ENCODE data around the gene KRTAP4-1. TPM values are rescaled to one million over a fixed set of nuclear protein-coding genes. Genes with fewer than 3 reads are reported as not detected.
"Not testable (repeated sequence)": the region's sequence is repeated elsewhere in the genome, so short reads cannot be mapped to it uniquely, and the experiment has no call there.

KRTAP4-1 gene
- polyA plus RNA-seq, result not detected

- peaks cover 7% of the 10 kb centered on the region for H3K27me3 Mint-ChIP-seq
- no peaks in the 10 kb centered on the region for H3K36me3 Mint-ChIP-seq
- no peaks in the 10 kb centered on the region for H3K4me1 Mint-ChIP-seq
- no peak within 1 kb of the TSS for H3K27ac Mint-ChIP-seq
- peak within 1 kb of the TSS in 1 of 4 donors; percentile 51 for H3K4me3 Mint-ChIP-seq
- H3K9me3 Mint-ChIP-seq, result no peaks in the 10 kb centered on the region
These were observed at the start of gene KRTAP4-1 for GRCh38 chr17:41184480-41184961. KRTAP4-1 (minus strand) TSS chr17:41184911; CDS start chr17:41184854, 57 bp downstream.

GRCh38 chr17:41232399-41233105 is 47.8 kb upstream of the KRTAP4-1 start, which contains the start of gene KRTAP9-3:
KRTAP9-3 (plus strand) TSS chr17:41232449; CDS start chr17:41232502, 53 bp downstream.
- H3K4me3 Mint-ChIP-seq, H3K9me3 Mint-ChIP-seq, H3K36me3 Mint-ChIP-seq, H3K4me1 Mint-ChIP-seq, H3K27ac Mint-ChIP-seq: not testable (repeated sequence)
- peaks cover 25% of the 10 kb centered on the region for H3K27me3 Mint-ChIP-seq

GRCh38 chr17:41231731-41232130 is 47.0 kb upstream of the KRTAP4-1 start:
- Mint-ChIP-seq H3K4me3 (no peak overlapping the region), H3K27me3 (peaks cover 25% of the 10 kb centered on the region), H3K9me3 (no peaks in the 10 kb centered on the region), H3K36me3 (no peaks in the 10 kb centered on the region), H3K27ac (no peak overlapping the region), H3K4me1 (peaks cover 0 to 4% (median 0%) of the 10 kb centered on the region in 3 donors)

- peaks cover 0 to 4% (median 0%) of the 10 kb centered on the region in 3 donors for H3K4me1 Mint-ChIP-seq
- H3K27me3 Mint-ChIP-seq, result peaks cover 23% of the 10 kb centered on the region
- no peak overlapping the region for H3K27ac Mint-ChIP-seq
- H3K36me3 Mint-ChIP-seq, result no peaks in the 10 kb centered on the region
- no peak overlapping the region for H3K4me3 Mint-ChIP-seq
- no peaks in the 10 kb centered on the region for H3K9me3 Mint-ChIP-seq
These were observed 45.4 kb upstream of the KRTAP4-1 start for GRCh38 chr17:41230094-41230493.

GRCh38 chr17:41226598-41227095 is 41.9 kb upstream of the KRTAP4-1 start, which contains the start of gene KRTAP9-2:
KRTAP9-2 (plus strand) TSS chr17:41226648; CDS start chr17:41226655, 7 bp downstream.
- H3K9me3 Mint-ChIP-seq, H3K27ac Mint-ChIP-seq: not testable (repeated sequence)
- H3K27me3 Mint-ChIP-seq, result peaks cover 15% of the 10 kb centered on the region

GRCh38 chr17:41226051-41226450 is 41.3 kb upstream of the KRTAP4-1 start:
- H3K27ac Mint-ChIP-seq, result no peak overlapping the region
- peaks cover 15% of the 10 kb centered on the region for H3K27me3 Mint-ChIP-seq
- H3K4me1 Mint-ChIP-seq, result peaks cover 0 to 3% (median 0%) of the 10 kb centered on the region in 3 donors
- H3K9me3 Mint-ChIP-seq, result no peaks in the 10 kb centered on the region
- no peak overlapping the region for H3K4me3 Mint-ChIP-seq
- no peaks in the 10 kb centered on the region for H3K36me3 Mint-ChIP-seq

More at GRCh38 chr17:41226598-41227095, 41.9 kb upstream of the KRTAP4-1 start, which contains the start of gene KRTAP9-2:
- not testable (repeated sequence) for H3K4me3 Mint-ChIP-seq, H3K4me1 Mint-ChIP-seq, H3K36me3 Mint-ChIP-seq

GRCh38 chr17:41223821-41224220 is 39.1 kb upstream of the KRTAP4-1 start:
- Mint-ChIP-seq H3K9me3 (no peaks in the 10 kb centered on the region), H3K4me1 (no peaks in the 10 kb centered on the region), H3K4me3 (no peak overlapping the region), H3K27me3 (peaks cover 11% of the 10 kb centered on the region), H3K36me3 (no peaks in the 10 kb centered on the region), H3K27ac (no peak overlapping the region)

GRCh38 chr17:41215681-41216080 is 31.0 kb upstream of the KRTAP4-1 start:
- Mint-ChIP-seq H3K9me3 (peaks cover 0 to 1% (median 0%) of the 10 kb centered on the region in 3 donors), H3K27ac (no peak overlapping the region), H3K27me3 (peaks cover 20% of the 10 kb centered on the region), H3K4me3 (no peak overlapping the region), H3K4me1 (peaks cover 0 to 7% (median 0%) of the 10 kb centered on the region in 3 donors), H3K36me3 (no peaks in the 10 kb centered on the region)

- Mint-ChIP-seq H3K36me3 (no peaks in the 10 kb centered on the region), H3K27me3 (peaks cover 40% of the 10 kb centered on the region), H3K27ac (no peak overlapping the region), H3K9me3 (peaks cover 0 to 5% (median 0%) of the 10 kb centered on the region in 3 donors), H3K4me1 (peaks cover 0 to 10% (median 0%) of the 10 kb centered on the region in 3 donors), H3K4me3 (peak overlapping the region in 1 of 4 donors; percentile 26)
These were observed 27.9 kb upstream of the KRTAP4-1 start for GRCh38 chr17:41212524-41213169.

- peaks cover 0 to 5% (median 0%) of the 10 kb centered on the region in 3 donors for H3K9me3 Mint-ChIP-seq
- peaks cover 41% of the 10 kb centered on the region for H3K27me3 Mint-ChIP-seq
- H3K4me3 Mint-ChIP-seq, result no peak overlapping the region
- no peak overlapping the region for H3K27ac Mint-ChIP-seq
- no peaks in the 10 kb centered on the region for H3K36me3 Mint-ChIP-seq
- peaks cover 0 to 10% (median 0%) of the 10 kb centered on the region in 3 donors for H3K4me1 Mint-ChIP-seq
These were observed 27.2 kb upstream of the KRTAP4-1 start for GRCh38 chr17:41211845-41212466.

GRCh38 chr17:41199421-41200078 is 14.8 kb upstream of the KRTAP4-1 start:
- no peak overlapping the region for H3K4me3 Mint-ChIP-seq
- H3K9me3 Mint-ChIP-seq, result peaks cover 0 to 7% (median 6%) of the 10 kb centered on the region in 3 donors
- peaks cover 3% of the 10 kb centered on the region for H3K27me3 Mint-ChIP-seq
- H3K4me1 Mint-ChIP-seq, result no peaks in the 10 kb centered on the region
- no peaks in the 10 kb centered on the region for H3K36me3 Mint-ChIP-seq
- no peak overlapping the region for H3K27ac Mint-ChIP-seq

- Mint-ChIP-seq H3K4me3 (no peak overlapping the region), H3K36me3 (no peaks in the 10 kb centered on the region), H3K27ac (no peak overlapping the region), H3K4me1 (no peaks in the 10 kb centered on the region), H3K27me3 (peaks cover 6% of the 10 kb centered on the region), H3K9me3 (peaks cover 0 to 7% (median 6%) of the 10 kb centered on the region in 3 donors)
These were observed 11.4 kb upstream of the KRTAP4-1 start for GRCh38 chr17:41196068-41196467.

GRCh38 chr17:41190328-41190727 is 5.6 kb upstream of the KRTAP4-1 start:
- Mint-ChIP-seq H3K27me3 (peaks cover 15% of the 10 kb centered on the region), H3K27ac (no peak overlapping the region), H3K4me3 (peak overlapping the region in 1 of 4 donors; percentile 45), H3K4me1 (no peaks in the 10 kb centered on the region), H3K9me3 (no peaks in the 10 kb centered on the region), H3K36me3 (no peaks in the 10 kb centered on the region)

- H3K4me1 Mint-ChIP-seq, H3K36me3 Mint-ChIP-seq, H3K9me3 Mint-ChIP-seq, H3K27ac Mint-ChIP-seq: not testable (repeated sequence)
- peaks cover 15% of the 10 kb centered on the region for H3K27me3 Mint-ChIP-seq
- peak within 1 kb of the TSS in 1 of 4 donors; percentile 45 for H3K4me3 Mint-ChIP-seq
These were observed 5.2 kb upstream of the KRTAP4-1 start, which contains the start of gene KRTAP9-1 for GRCh38 chr17:41189837-41190318. KRTAP9-1 (plus strand) TSS chr17:41189887; CDS start chr17:41189887, 0 bp downstream.
